SK-N-SH (cell line): Measurements from ENCODE around the gene SYNE1. TPM values are rescaled to one million over a fixed set of nuclear protein-coding genes. Genes with fewer than 3 reads are reported as not detected.

Experiments
- CTCF ChIA-PET: fragments of 300-600, 350-600 bp; formaldehyde crosslinking; extraction: SDS; loops from one replicate; lab custom pipeline; 2021; lab: Yijun Ruan, JAX
- POLR2A ChIA-PET: fragments of 350-600 bp; sonication (Branson Sonifier 250); formaldehyde crosslinking; extraction: SDS; loops from one replicate; lab custom pipeline; 2020; ENCODE audit warnings: antibody characterized with exemption, inconsistent platforms; lab: Yijun Ruan, JAX
- DNase-seq: peaks from one replicate; pipeline ENCODE4 v3.0.0; 2012
- H2AFZ ChIP-seq: fragments of 200-600 bp; sonication (generic); 2 replicates; pipeline ENCODE4 v1.8.1; 2016; ENCODE audit warnings: antibody characterized with exemption, mild to moderate bottlenecking, low read depth
- H3F3A ChIP-seq: fragments of 200-600 bp; sonication (generic); replicated peaks from 2 replicates; pipeline ENCODE3; 2016; ENCODE audit warnings: antibody characterized with exemption, mild to moderate bottlenecking; ENCODE audit not compliant: insufficient read depth
- H3K27ac ChIP-seq, 2 experiments: fragments of 200-500 bp in 1 of 2; fragments of 200-600 bp in 1 of 2; sonication (Bioruptor generic) in 1 of 2; sonication (generic), shearing (Covaris generic) in 1 of 2; 2 replicates each; pipeline versions ENCODE4 v1.5.1 to v1.6.1; 2014 to 2016; ENCODE audit warnings: low read depth in 2 of 2, inconsistent platforms in 1 of 2, low read length in 1 of 2, mild to moderate bottlenecking in 1 of 2, mixed read lengths in 1 of 2
- H3K27me3 ChIP-seq: fragments of 200-600 bp; sonication (generic), shearing (Covaris generic); 2 replicates; pipeline ENCODE4 v1.6.1; 2016; ENCODE audit warnings: mixed run types; ENCODE audit not compliant: insufficient read depth
- H3K36me3 ChIP-seq, 2 experiments: fragments of 200-500 bp in 1 of 2; fragments of 200-600 bp in 1 of 2; sonication (Bioruptor generic) in 1 of 2; sonication (generic) in 1 of 2; replicated peaks in 1 of 2; 2 replicates each; pipeline versions ENCODE3 to v1.5.1; 2014 to 2016; ENCODE audit warnings: low read length in 1 of 2, mild to moderate bottlenecking in 1 of 2; ENCODE audit not compliant: insufficient read depth in 2 of 2, control insufficient read depth in 1 of 2
- H3K4me1 ChIP-seq, 2 experiments: fragments of 200-500 bp in 1 of 2; fragments of 200-600 bp in 1 of 2; sonication (Bioruptor generic) in 1 of 2; sonication (generic), shearing (Covaris generic) in 1 of 2; 2 replicates each; pipeline versions ENCODE4 v1.5.1 to v1.6.1; 2014 to 2016; ENCODE audit warnings: low read depth in 1 of 2, low read length in 1 of 2, mixed run types in 1 of 2; ENCODE audit not compliant: insufficient read depth in 2 of 2, control insufficient read depth in 1 of 2
- H3K4me2 ChIP-seq: fragments of 200-600 bp; sonication (generic), shearing (Covaris generic); 2 replicates; pipeline ENCODE4 v1.6.1; 2017; ENCODE audit warnings: mixed run types
- H3K4me3 ChIP-seq, 2 experiments: fragments of 200-500 bp in 1 of 2; fragments of 200-600 bp in 1 of 2; sonication (Bioruptor generic) in 1 of 2; sonication (generic), shearing (Covaris generic) in 1 of 2; 2 replicates each; pipeline versions ENCODE4 v1.5.1 to v1.8.1; 2014 to 2016; ENCODE audit warnings: low read depth in 2 of 2, inconsistent platforms in 1 of 2, low read length in 1 of 2, mild to moderate bottlenecking in 1 of 2, mixed read lengths in 1 of 2, moderate library complexity in 1 of 2
- H3K79me2 ChIP-seq: fragments of 200-600 bp; sonication (generic); 2 replicates; pipeline ENCODE4 v1.8.1; 2017; ENCODE audit warnings: mild to moderate bottlenecking; ENCODE audit not compliant: insufficient read depth
- H3K9ac ChIP-seq: fragments of 200-600 bp; sonication (generic); 2 replicates; pipeline ENCODE4 v1.6.1; 2017; ENCODE audit warnings: mixed run types
- H3K9me2 ChIP-seq: fragments of 200-600 bp; sonication (generic); 2 replicates; pipeline ENCODE4 v1.6.1; 2017; ENCODE audit warnings: mixed run types
- H3K9me3 ChIP-seq: fragments of 200-600 bp; sonication (generic); 2 replicates; pipeline ENCODE4 v1.6.1; 2017; ENCODE audit warnings: mixed run types, mild to moderate bottlenecking, moderate library complexity
- H4K20me1 ChIP-seq: fragments of 200-600 bp; sonication (generic); 2 replicates; pipeline ENCODE4 v1.6.1; 2017; ENCODE audit warnings: mild to moderate bottlenecking, mixed run types; ENCODE audit not compliant: insufficient read depth
- CHD2 ChIP-seq: fragments of 150-350 bp; IDR thresholded peaks from 2 replicates; pipeline ENCODE4 v1.6.1; 2018; ENCODE audit warnings: low read length; ENCODE audit not compliant: partially characterized antibody
- CTCF ChIP-seq: fragments of 200-600 bp; sonication (generic); IDR thresholded peaks from 2 replicates; pipeline ENCODE4 v1.6.1; 2017; ENCODE audit warnings: antibody characterized with exemption, mild to moderate bottlenecking, moderate library complexity
- ELF1 ChIP-seq: IDR thresholded peaks from 2 replicates; pipeline ENCODE4 v1.4.0; 2012
- EP300 ChIP-seq, 2 experiments: IDR thresholded peaks; 2 replicates each; pipeline versions ENCODE4 v1.4.0 to v1.6.1; 2012; ENCODE audit warnings: borderline replicate concordance in 1 of 2, low read depth in 1 of 2, low read length in 1 of 2
- FOXJ3 ChIP-seq: sonication (generic); formaldehyde crosslinking; IDR thresholded peaks from 2 replicates; pipeline ENCODE4 v1.5.1; 2020; ENCODE audit warnings: mild to moderate bottlenecking, missing genetic modification reagents
- FOXM1 ChIP-seq: IDR thresholded peaks from 2 replicates; pipeline ENCODE4 v1.4.0; 2012; ENCODE audit warnings: low read depth, mild to moderate bottlenecking
- MXI1 ChIP-seq: IDR thresholded peaks from 2 replicates; pipeline ENCODE4 v1.6.1; 2012; ENCODE audit warnings: mild to moderate bottlenecking, low read depth, low read length, improper control_type of control experiment
- NFIC ChIP-seq: IDR thresholded peaks from 2 replicates; pipeline ENCODE4 v1.4.0; 2012; ENCODE audit warnings: borderline replicate concordance
- NRF1 ChIP-seq: IDR thresholded peaks from 2 replicates; pipeline ENCODE4 v1.6.1; 2012; ENCODE audit warnings: low read depth, mild to moderate bottlenecking, low read length
- POLR2AphosphoS5 ChIP-seq: IDR thresholded peaks from 2 replicates; pipeline ENCODE4 v1.6.1; 2012; ENCODE audit warnings: low read depth, low read length
- RCOR1 ChIP-seq: fragments of 150-350 bp; IDR thresholded peaks from 2 replicates; pipeline ENCODE4 v1.6.1; 2017; ENCODE audit warnings: antibody characterized with exemption, low read length
- REST ChIP-seq: IDR thresholded peaks from 2 replicates; pipeline ENCODE4 v1.6.1; 2012; ENCODE audit warnings: mild to moderate bottlenecking, low read depth, low read length, moderate library complexity
- SIN3A ChIP-seq: IDR thresholded peaks from 2 replicates; pipeline ENCODE4 v1.6.1; 2012; ENCODE audit warnings: low read depth, mild to moderate bottlenecking, low read length, moderate library complexity, borderline replicate concordance
- TAF1 ChIP-seq: IDR thresholded peaks from 2 replicates; pipeline ENCODE4 v1.6.1; 2012; ENCODE audit warnings: low read depth, mild to moderate bottlenecking, low read length, moderate library complexity, borderline replicate concordance
- TCF12 ChIP-seq: IDR thresholded peaks from 2 replicates; pipeline ENCODE4 v1.4.0; 2012
- TEAD4 ChIP-seq: IDR thresholded peaks from 2 replicates; pipeline ENCODE4 v1.4.0; 2012; ENCODE audit warnings: mild to moderate bottlenecking, borderline replicate concordance; ENCODE audit not compliant: insufficient read depth
- YY1 ChIP-seq: IDR thresholded peaks from 2 replicates; pipeline ENCODE4 v1.4.0; 2012; ENCODE audit warnings: low read depth, mild to moderate bottlenecking
- WGBS: methylation state at CpG from one replicate; pipeline ENCODE4 v1.1.6; 2017; ENCODE audit warnings: low lambda C conversion rate; 5-methylcytosine and 5-hydroxymethylcytosine counted together
- polyA plus RNA-seq, 3 experiments: library from polyadenylated mRNA; depleted of rRNA; stranded (reverse); fragments of >200 nt; gene quantifications; 2 replicates each; pipeline ENCODE4 v1.2.3, GENCODE V29; 2012
- TF ChIP-seq, protein P1 (sequence below): fragments of 150-350 bp; IDR thresholded peaks from 2 replicates; pipeline ENCODE4 v1.6.1; 2017; ENCODE audit warnings: antibody characterized with exemption, low read length, low read depth, borderline replicate concordance
- TF ChIP-seq, protein P2 (sequence below): IDR thresholded peaks from 2 replicates; pipeline ENCODE4 v1.4.0; 2012; ENCODE audit warnings: low read depth, borderline replicate concordance
- TF ChIP-seq, protein P3 (sequence below): IDR thresholded peaks from 2 replicates; pipeline ENCODE4 v1.4.0; 2012; ENCODE audit warnings: low read depth

The SYNE1 gene
- polyA plus RNA-seq, 1 of the 3 experiments (the other 2 are of a cell fraction), result 31.1 TPM

DNA sequence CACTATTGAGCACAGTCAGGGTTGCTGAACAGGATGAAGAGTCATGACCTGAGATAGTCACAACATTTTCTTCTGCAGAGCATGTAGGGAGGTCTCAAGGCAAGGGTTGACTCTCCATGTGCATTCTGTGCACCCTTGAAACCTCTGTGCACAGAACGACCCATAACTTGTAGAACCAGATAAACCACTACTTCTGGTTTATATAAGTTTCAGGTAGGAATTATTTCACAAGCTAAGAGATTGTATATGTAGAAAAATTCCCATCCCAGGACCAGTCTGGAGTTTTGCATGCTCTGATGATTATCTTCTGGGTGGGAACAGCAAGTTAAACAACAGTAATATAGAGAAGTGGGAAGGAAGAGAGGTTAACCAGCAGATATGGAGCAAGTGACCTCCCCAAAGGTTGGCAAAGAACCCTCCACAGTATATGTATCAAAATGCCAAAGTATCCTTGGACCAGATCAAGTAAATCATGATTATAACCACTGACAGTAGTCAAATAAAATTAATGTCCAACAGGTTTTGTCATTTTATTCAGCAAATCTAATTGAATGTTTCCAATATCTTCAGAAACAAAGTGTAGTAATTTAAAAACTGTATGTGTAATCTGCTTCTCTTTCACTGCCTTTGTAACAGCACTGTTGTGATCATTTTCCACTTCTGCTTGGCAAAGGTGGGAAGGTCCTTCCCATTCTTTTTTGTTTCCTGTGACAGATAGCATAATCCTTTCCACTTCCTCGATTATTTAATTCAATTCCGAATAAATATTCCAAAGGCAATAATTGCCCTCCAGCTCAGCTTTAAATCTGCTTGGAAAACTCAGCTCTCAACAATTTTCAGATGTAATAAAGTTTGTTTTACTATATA lies 104.4 kb downstream of the SYNE1 start:
- H3K9me3 ChIP-seq, result no peaks in the 10 kb centered on the region; the same call in 1 of the 2 replicates
- DNase-seq, result no peak
- peaks cover 11% of the 10 kb centered on the region; the same call in 1 of the 2 replicates for H3K79me2 ChIP-seq
- WGBS, result 50% methylated on average over 3 of the region's 3 CpGs
- ChIA-PET POLR2A (no interaction called here), CTCF (interaction anchor here (1.0 kb wide), 1 partner anchor 46 kb away, joined by 4 read pairs; no protein-coding TSS in a partner anchor)
- no peak overlapping the region for H3K9ac ChIP-seq
- no peaks in the 10 kb centered on the region for H4K20me1 ChIP-seq
- no peak for TF ChIP-seq TAF1
- no peak for TF ChIP-seq YY1
- no peak for TF ChIP-seq TCF12
- TF ChIP-seq CHD2, result no peak
- no peak for TF ChIP-seq TEAD4
- no peak for TF ChIP-seq FOXJ3
- no peak for TF ChIP-seq SIN3A
- TF ChIP-seq CTCF, result no peak
- TF ChIP-seq REST, result no peak
- TF ChIP-seq, protein P1, sequence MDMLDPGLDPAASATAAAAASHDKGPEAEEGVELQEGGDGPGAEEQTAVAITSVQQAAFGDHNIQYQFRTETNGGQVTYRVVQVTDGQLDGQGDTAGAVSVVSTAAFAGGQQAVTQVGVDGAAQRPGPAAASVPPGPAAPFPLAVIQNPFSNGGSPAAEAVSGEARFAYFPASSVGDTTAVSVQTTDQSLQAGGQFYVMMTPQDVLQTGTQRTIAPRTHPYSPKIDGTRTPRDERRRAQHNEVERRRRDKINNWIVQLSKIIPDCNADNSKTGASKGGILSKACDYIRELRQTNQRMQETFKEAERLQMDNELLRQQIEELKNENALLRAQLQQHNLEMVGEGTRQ, result no peak
- no peak for TF ChIP-seq FOXM1
- TF ChIP-seq POLR2AphosphoS5, result no peak
- no peak for TF ChIP-seq NFIC
- no peak for TF ChIP-seq RCOR1
- TF ChIP-seq EP300 (IDR thresholded peaks at IDR 0.05; ENCODE audit: borderline replicate concordance in 1 of 2, low read depth in 1 of 2, low read length in 1 of 2), result no peak
- TF ChIP-seq, protein P2, sequence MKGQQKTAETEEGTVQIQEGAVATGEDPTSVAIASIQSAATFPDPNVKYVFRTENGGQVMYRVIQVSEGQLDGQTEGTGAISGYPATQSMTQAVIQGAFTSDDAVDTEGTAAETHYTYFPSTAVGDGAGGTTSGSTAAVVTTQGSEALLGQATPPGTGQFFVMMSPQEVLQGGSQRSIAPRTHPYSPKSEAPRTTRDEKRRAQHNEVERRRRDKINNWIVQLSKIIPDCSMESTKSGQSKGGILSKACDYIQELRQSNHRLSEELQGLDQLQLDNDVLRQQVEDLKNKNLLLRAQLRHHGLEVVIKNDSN, result no peak
- TF ChIP-seq, protein P3, sequence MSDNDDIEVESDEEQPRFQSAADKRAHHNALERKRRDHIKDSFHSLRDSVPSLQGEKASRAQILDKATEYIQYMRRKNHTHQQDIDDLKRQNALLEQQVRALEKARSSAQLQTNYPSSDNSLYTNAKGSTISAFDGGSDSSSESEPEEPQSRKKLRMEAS, result no peak
- no peak for TF ChIP-seq ELF1
- TF ChIP-seq NRF1, result no peak
- no peak for TF ChIP-seq MXI1
- H3K36me3 ChIP-seq, result peaks cover 0 to 3% of the 10 kb centered on the region in 2 experiments
- H3K27ac ChIP-seq, result no peak overlapping the region
- peaks cover 9% of the 10 kb centered on the region for H3F3A ChIP-seq
- no peaks in the 10 kb centered on the region for H3K9me2 ChIP-seq
- H3K4me2 ChIP-seq, result no peak overlapping the region
- H3K4me3 ChIP-seq, result no peak overlapping the region
- H3K4me1 ChIP-seq, result no peaks in the 10 kb centered on the region; a peak in 1 of 4 replicates
- no peak overlapping the region for H2AFZ ChIP-seq
- H3K27me3 ChIP-seq, result no peaks in the 10 kb centered on the region
